HG03066 (cell line): ENCODE results near the gene SALL3.
"Not testable (repeated sequence)": the region's sequence is repeated elsewhere in the genome, so short reads cannot be mapped to it uniquely, and the experiment has no call there.

Experiments used
- ATAC-seq: cut with Tn5 transposase; IDR thresholded peaks from one replicate; pipeline ENCODE4 v1.9.1; 2021; ENCODE audit warnings: low read depth; ENCODE audit not compliant: unreplicated experiment

Gene SALL3

GRCh38 chr18:78964727-78965126 lies 14.9 kb upstream of the SALL3 start:
- ATAC-seq: not testable (repeated sequence)

- ATAC-seq: no peak
These were observed 14.4 kb upstream of the SALL3 start for GRCh38 chr18:78965260-78965659.

- ATAC-seq: no peak
These were observed 13.5 kb upstream of the SALL3 start for GRCh38 chr18:78965917-78966792.

- ATAC-seq: no peak
These were observed 12.9 kb upstream of the SALL3 start for GRCh38 chr18:78966793-78967106.

GRCh38 chr18:78967692-78968091 lies 11.9 kb upstream of the SALL3 start:
- no peak for ATAC-seq

- ATAC-seq: no peak
These were observed 9.9 kb upstream of the SALL3 start for GRCh38 chr18:78969574-78970315.

GRCh38 chr18:78970774-78971333 lies 8.8 kb upstream of the SALL3 start:
- no peak for ATAC-seq

- ATAC-seq: no peak
These were observed 7.9 kb upstream of the SALL3 start for GRCh38 chr18:78971511-78972245.

- ATAC-seq: no peak
These were observed 7.2 kb upstream of the SALL3 start for GRCh38 chr18:78972385-78972918.

- no peak for ATAC-seq
These were observed 6.7 kb upstream of the SALL3 start for GRCh38 chr18:78972930-78973331.

- ATAC-seq: no peak
These were observed 6.1 kb upstream of the SALL3 start for GRCh38 chr18:78973357-78974083.

GRCh38 chr18:78974115-78974761 lies 5.4 kb upstream of the SALL3 start:
- ATAC-seq: no peak

- ATAC-seq: no peak
These were observed 4.3 kb upstream of the SALL3 start for GRCh38 chr18:78975292-78975691.

- no peak for ATAC-seq
These were observed 3.8 kb upstream of the SALL3 start for GRCh38 chr18:78975699-78976335.

GRCh38 chr18:78976765-78977636 lies 2.6 kb upstream of the SALL3 start:
- no peak for ATAC-seq

GRCh38 chr18:78977637-78978348 lies 1.8 kb upstream of the SALL3 start:
- ATAC-seq: no peak

- ATAC-seq: no peak
These were observed 1.1 kb upstream of the SALL3 start for GRCh38 chr18:78978349-78979055.
